GM12865 (cell line): Measurements from ENCODE around the gene KRTAP23-1.

ENCODE experiments used
- DNase-seq: peaks from one replicate; pipeline ENCODE4 v3.0.0; 2010; ENCODE audit warnings: low read depth
- H3K4me3 ChIP-seq: 2 replicates; pipeline ENCODE4 v1.5.1; 2011; ENCODE audit warnings: mild to moderate bottlenecking, low read depth, low read length, control low read depth
- CTCF ChIP-seq: IDR thresholded peaks from 2 replicates; pipeline ENCODE4 v1.5.1; 2011; ENCODE audit warnings: low read length, control low read depth, low read depth, inconsistent platforms; ENCODE audit not compliant: insufficient read depth; ENCODE audit errors: missing control alignments

The KRTAP23-1 gene

GRCh38 chr21:30320215-30320614 lies 28.2 kb downstream of the KRTAP23-1 start, which contains the start of gene KRTAP26-1:
TSS of gene KRTAP26-1 (minus strand) at chr21:30320315. CDS start at chr21:30320035, 280 bp downstream.
- TF ChIP-seq CTCF, result no peak
- no peak for DNase-seq
- H3K4me3 ChIP-seq, result no peak within 1 kb of the TSS

- no peak for TF ChIP-seq CTCF
- no peak for DNase-seq
- no peak overlapping the region for H3K4me3 ChIP-seq
Measured at GRCh38 chr21:30315701-30316100, 32.7 kb downstream of the KRTAP23-1 start.

DNA sequence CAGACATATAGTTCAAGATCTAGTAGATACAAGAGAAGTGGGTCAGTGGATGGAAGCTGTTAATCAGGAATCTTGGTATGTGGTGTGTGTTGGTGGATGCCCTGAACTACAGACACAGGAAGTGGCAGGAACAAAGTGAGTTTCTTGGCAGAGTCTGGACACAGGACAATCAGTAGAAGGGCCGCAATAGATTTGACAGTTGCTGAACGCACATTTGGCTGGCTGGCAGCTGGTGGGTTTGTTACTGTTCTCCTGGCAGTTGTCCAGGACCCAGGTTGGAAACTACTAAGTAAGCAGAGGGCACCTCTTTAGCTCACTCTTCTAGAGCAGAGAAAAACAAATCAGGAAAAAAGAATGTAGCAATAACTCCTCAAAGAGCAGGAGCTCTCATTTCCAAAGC lies 41.5 kb downstream of the KRTAP23-1 start:
- DNase-seq, result no peak
- TF ChIP-seq CTCF, result no peak
- no peak overlapping the region for H3K4me3 ChIP-seq

DNA sequence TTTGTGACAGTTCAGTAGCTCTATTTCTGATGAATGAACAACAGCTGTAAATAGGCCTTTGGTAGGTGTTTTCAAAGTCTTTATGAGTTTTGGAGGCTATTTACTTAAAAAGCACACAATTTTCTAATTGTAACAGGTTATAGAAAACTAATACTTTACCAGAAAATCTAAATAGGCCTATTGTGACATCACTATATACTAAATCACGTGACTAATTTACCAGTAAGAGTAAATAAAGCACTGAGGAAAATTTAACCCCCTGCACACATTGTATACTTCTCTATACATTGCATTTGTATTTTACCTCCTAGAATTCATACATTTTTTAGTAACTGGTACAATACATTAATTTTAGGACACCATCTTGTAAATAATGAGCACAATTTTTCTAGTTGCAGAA lies 43.3 kb downstream of the KRTAP23-1 start:
- no peak overlapping the region for H3K4me3 ChIP-seq
- no peak for DNase-seq
- no peak for TF ChIP-seq CTCF
